ENCODE data around the gene NTM. TPM values are rescaled to one million over a fixed set of nuclear protein-coding genes. Genes with fewer than 3 reads are reported as not detected.

The NTM gene
- total RNA-seq, 1 experiment from 2014 or later, result 9.9 TPM

- Histone ChIP-seq H2BK120ac (ENCODE audit: low read depth, low read length, poor library complexity, severe bottlenecking) (no peak overlapping the region), H3K23me2 (ENCODE audit: insufficient read length, low read depth, low read length, poor library complexity, severe bottlenecking) (no peaks in the 10 kb centered on the region), H4K8ac (replicated peaks; ENCODE audit: insufficient read length, low read depth, low read length) (no peak overlapping the region), H3K18ac (ENCODE audit: insufficient read length, low read depth, low read length) (no peak overlapping the region), H2BK5ac (ENCODE audit: insufficient read length, low read length) (no peak overlapping the region), H2AK5ac (ENCODE audit: insufficient read length, low read length) (no peak overlapping the region), H2BK12ac (ENCODE audit: insufficient read length, low read depth, low read length) (no peak overlapping the region), H2BK15ac (ENCODE audit: low read depth, low read length) (no peak overlapping the region), H3K9ac (ENCODE audit: extremely low read depth, insufficient read length, low read length) (no peak overlapping the region), H4K20me1 (ENCODE audit: control insufficient read depth, insufficient read depth, insufficient read length) (no peaks in the 10 kb centered on the region), H3K27ac (ENCODE audit: insufficient read length, low read depth, low read length) (no peak overlapping the region), H3K4me2 (ENCODE audit: insufficient read depth, insufficient read length, low read length) (no peak overlapping the region), H3K56ac (ENCODE audit: insufficient read length, low read depth, low read length) (no peak overlapping the region), H3K79me1 (ENCODE audit: insufficient read depth, low read depth, low read length, poor library complexity, severe bottlenecking) (no peaks in the 10 kb centered on the region), H3K14ac (ENCODE audit: insufficient read depth, low read length) (no peak overlapping the region), H3K23ac (ENCODE audit: insufficient read length, low read depth, low read length) (no peak overlapping the region), H3T11ph (ENCODE audit: low read length) (no peak overlapping the region), H3K4me1 (ENCODE audit: insufficient read depth, low read length) (peaks cover 2% of the 10 kb centered on the region; the same call in 1 of the 2 replicates), H4K5ac (ENCODE audit: insufficient read length, low read depth, low read length) (no peak overlapping the region), H3K9me3 (ENCODE audit: control insufficient read depth, low read depth, low read length) (no peaks in the 10 kb centered on the region), H2BK20ac (ENCODE audit: low read depth, low read length, poor library complexity, severe bottlenecking) (no peak overlapping the region), H4K91ac (ENCODE audit: insufficient read length, low read depth, low read length) (no peak overlapping the region), H3K4ac (ENCODE audit: low read depth, low read length) (no peak overlapping the region), H3K79me2 (ENCODE audit: insufficient read depth, low read length) (no peaks in the 10 kb centered on the region), H3K27me3 (ENCODE audit: insufficient read depth, low read length) (no peaks in the 10 kb centered on the region), H2AFZ (ENCODE audit: low read length) (no peak overlapping the region)
- Mint-ChIP-seq H3K27ac (no peak overlapping the region), H3K36me3 (ENCODE audit: insufficient read depth in 1 of 3, low read depth in 3 of 3) (no peaks in the 10 kb centered on the region), H3K4me3 (no peak overlapping the region), H3K27me3 (ENCODE audit: low read depth) (no peaks in the 10 kb centered on the region), H3K9me3 (no peaks in the 10 kb centered on the region), H3K4me1 (peaks cover 12 to 13% of the 10 kb centered on the region in 2 experiments)
- no peak for DNase-seq
- TF ChIP-seq, protein P1, sequence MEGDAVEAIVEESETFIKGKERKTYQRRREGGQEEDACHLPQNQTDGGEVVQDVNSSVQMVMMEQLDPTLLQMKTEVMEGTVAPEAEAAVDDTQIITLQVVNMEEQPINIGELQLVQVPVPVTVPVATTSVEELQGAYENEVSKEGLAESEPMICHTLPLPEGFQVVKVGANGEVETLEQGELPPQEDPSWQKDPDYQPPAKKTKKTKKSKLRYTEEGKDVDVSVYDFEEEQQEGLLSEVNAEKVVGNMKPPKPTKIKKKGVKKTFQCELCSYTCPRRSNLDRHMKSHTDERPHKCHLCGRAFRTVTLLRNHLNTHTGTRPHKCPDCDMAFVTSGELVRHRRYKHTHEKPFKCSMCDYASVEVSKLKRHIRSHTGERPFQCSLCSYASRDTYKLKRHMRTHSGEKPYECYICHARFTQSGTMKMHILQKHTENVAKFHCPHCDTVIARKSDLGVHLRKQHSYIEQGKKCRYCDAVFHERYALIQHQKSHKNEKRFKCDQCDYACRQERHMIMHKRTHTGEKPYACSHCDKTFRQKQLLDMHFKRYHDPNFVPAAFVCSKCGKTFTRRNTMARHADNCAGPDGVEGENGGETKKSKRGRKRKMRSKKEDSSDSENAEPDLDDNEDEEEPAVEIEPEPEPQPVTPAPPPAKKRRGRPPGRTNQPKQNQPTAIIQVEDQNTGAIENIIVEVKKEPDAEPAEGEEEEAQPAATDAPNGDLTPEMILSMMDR (conservative IDR thresholded peaks at IDR 0.05), result no peak
- no CpG with 5 or more reads among the region's 2 CpGs for WGBS (ENCODE audit: extremely low coverage, insufficient read length, low lambda C conversion rate)
These were observed 596.3 kb downstream of the NTM start for GRCh38 chr11:131966667-131967066.
